IMR-90 (cell line): ENCODE results near the gene SVEP1. TPM values are rescaled to one million over a fixed set of nuclear protein-coding genes. Genes with fewer than 3 reads are reported as not detected.

Experiments
- ATAC-seq: fragments of 200-7000 bp; cut with Tn5 transposase; 2 replicates; pipeline ENCODE4 v1.9.1; 2020; ENCODE audit warnings: low read depth, mild to moderate bottlenecking, moderate library complexity
- BruUV-seq: library from RNA; stranded (reverse); fragments of 400-500 nt; replicated peaks from 2 replicates; lab custom pipeline; 2021; lab: Mats Ljungman, UMichigan
- CTCF ChIA-PET: fragments of 300-600 bp; formaldehyde crosslinking; extraction: SDS; loops from one replicate; lab custom pipeline; 2021; ENCODE audit warnings: antibody characterized with exemption; lab: Yijun Ruan, JAX
- POLR2A ChIA-PET: fragments of 300-600 bp; sonication (Branson Sonifier 250); formaldehyde crosslinking; loops from one replicate; lab custom pipeline; 2022; ENCODE audit warnings: antibody characterized with exemption; ENCODE audit not compliant: unreplicated experiment; lab: Charles Lee
- DNase-seq: peaks from one replicate; pipeline ENCODE4 v3.0.0; 2013
- H2AFZ ChIP-seq: replicated peaks from 2 replicates; pipeline ENCODE3; 2013; ENCODE audit warnings: low read length, mild to moderate bottlenecking; ENCODE audit not compliant: poor library complexity
- H2AK5ac ChIP-seq: 2 replicates; pipeline ENCODE4 v1.6.1; 2013; ENCODE audit warnings: low read depth, low read length, inconsistent platforms
- H2AK9ac ChIP-seq: replicated peaks from 2 replicates; pipeline ENCODE3; 2013; ENCODE audit warnings: mild to moderate bottlenecking, low read depth, low read length, moderate library complexity; ENCODE audit not compliant: poor library complexity
- H2BK120ac ChIP-seq: 2 replicates; pipeline ENCODE4 v1.6.1; 2013; ENCODE audit warnings: low read depth, low read length, inconsistent platforms
- H2BK15ac ChIP-seq: 3 replicates; pipeline ENCODE4 v1.6.1; 2013; ENCODE audit warnings: low read depth, low read length, inconsistent platforms
- H2BK20ac ChIP-seq: 2 replicates; pipeline ENCODE4 v1.6.1; 2013; ENCODE audit warnings: low read depth, mild to moderate bottlenecking, inconsistent platforms, low read length, moderate library complexity
- H2BK5ac ChIP-seq: 2 replicates; pipeline ENCODE4 v1.6.1; 2013; ENCODE audit warnings: mild to moderate bottlenecking, low read depth, low read length, inconsistent platforms; ENCODE audit not compliant: poor library complexity, severe bottlenecking
- H3K14ac ChIP-seq: replicated peaks from 2 replicates; pipeline ENCODE4 v1.6.1; 2013; ENCODE audit warnings: low read depth, low read length, inconsistent platforms
- H3K18ac ChIP-seq: 2 replicates; pipeline ENCODE4 v1.6.1; 2013; ENCODE audit warnings: low read depth, low read length, control low read depth
- H3K23ac ChIP-seq: 2 replicates; pipeline ENCODE4 v1.6.1; 2013; ENCODE audit warnings: low read depth, low read length, inconsistent platforms
- H3K27ac ChIP-seq: 2 replicates; pipeline ENCODE4 v1.5.1; 2013; ENCODE audit warnings: mild to moderate bottlenecking, control low read depth, low read length; ENCODE audit not compliant: insufficient read depth
- H3K27me3 ChIP-seq: 2 replicates; pipeline ENCODE4 v1.6.1; 2013; ENCODE audit warnings: low read length; ENCODE audit not compliant: control insufficient read depth, insufficient read depth
- H3K36me3 ChIP-seq: 2 replicates; pipeline ENCODE4 v1.6.1; 2013; ENCODE audit warnings: low read length, mixed read lengths; ENCODE audit not compliant: control insufficient read depth, insufficient read depth
- H3K4ac ChIP-seq: 2 replicates; pipeline ENCODE4 v1.6.1; 2013; ENCODE audit warnings: low read depth, low read length, inconsistent platforms
- H3K4me1 ChIP-seq: 2 replicates; pipeline ENCODE4 v1.6.1; 2013; ENCODE audit warnings: low read length, mixed read lengths; ENCODE audit not compliant: control insufficient read depth, insufficient read depth
- H3K4me2 ChIP-seq: 2 replicates; pipeline ENCODE4 v1.6.1; 2013; ENCODE audit warnings: low read depth, mild to moderate bottlenecking, control low read depth, low read length, moderate library complexity
- H3K4me3 ChIP-seq: 2 replicates; pipeline ENCODE4 v1.5.1; 2013; ENCODE audit warnings: low read depth, mild to moderate bottlenecking, control low read depth, low read length, moderate library complexity; ENCODE audit not compliant: insufficient read depth
- H3K56ac ChIP-seq: 2 replicates; pipeline ENCODE4 v1.6.1; 2013; ENCODE audit warnings: low read length, inconsistent platforms; ENCODE audit not compliant: insufficient read depth; ENCODE audit errors: extremely low read depth
- H3K79me1 ChIP-seq, 2 experiments: 2 replicates each; pipeline ENCODE4 v1.6.1; 2013; ENCODE audit warnings: low read length in 2 of 2, inconsistent platforms in 1 of 2, low read depth in 1 of 2
- H3K9ac ChIP-seq: 2 replicates; pipeline ENCODE4 v1.6.1; 2013; ENCODE audit warnings: low read depth, low read length, control low read depth
- H3K9me1 ChIP-seq: 2 replicates; pipeline ENCODE4 v1.6.1; 2013; ENCODE audit warnings: low read length, inconsistent platforms; ENCODE audit not compliant: insufficient read depth
- H3K9me3 ChIP-seq: 2 replicates; pipeline ENCODE4 v1.6.1; 2013; ENCODE audit warnings: low read length; ENCODE audit not compliant: control insufficient read depth, insufficient read depth
- H4K20me1 ChIP-seq: 2 replicates; pipeline ENCODE4 v1.6.1; 2013; ENCODE audit warnings: low read length, inconsistent platforms; ENCODE audit not compliant: insufficient read depth
- H4K5ac ChIP-seq: 2 replicates; pipeline ENCODE4 v1.6.1; 2013; ENCODE audit warnings: mild to moderate bottlenecking, low read depth, low read length, control low read depth
- H4K8ac ChIP-seq, 2 experiments: 2 replicates each; pipeline ENCODE4 v1.6.1; 2013; ENCODE audit warnings: low read depth in 2 of 2, low read length in 2 of 2, control low read depth in 1 of 2, inconsistent platforms in 1 of 2
- H4K91ac ChIP-seq: 2 replicates; pipeline ENCODE4 v1.6.1; 2013; ENCODE audit warnings: low read depth, low read length, inconsistent platforms; ENCODE audit not compliant: insufficient read depth
- CEBPB ChIP-seq: IDR thresholded peaks from 2 replicates; pipeline ENCODE4 v1.6.1; 2012; ENCODE audit warnings: low read depth, low read length, improper control_type of control experiment
- CHD1 ChIP-seq: IDR thresholded peaks from 2 replicates; pipeline ENCODE4 v1.6.1; 2012; ENCODE audit warnings: low read depth, low read length, improper control_type of control experiment
- CTCF ChIP-seq: conservative IDR thresholded peaks from 2 replicates; pipeline ENCODE4 v1.5.1; 2012; ENCODE audit warnings: mild to moderate bottlenecking, low read depth, low read length, improper control_type of control experiment
- ELK1 ChIP-seq: fragments of 150-350 bp; IDR thresholded peaks from 2 replicates; pipeline ENCODE4 v1.6.1; 2016; ENCODE audit warnings: low read depth, mild to moderate bottlenecking, low read length, moderate library complexity, borderline replicate concordance
- FOS ChIP-seq: fragments of 150-350 bp; IDR thresholded peaks from 2 replicates; pipeline ENCODE4 v1.6.1; 2016; ENCODE audit warnings: low read depth, low read length
- MAFK ChIP-seq: IDR thresholded peaks from 2 replicates; pipeline ENCODE4 v1.6.1; 2012; ENCODE audit warnings: low read depth, low read length, improper control_type of control experiment
- MAZ ChIP-seq: IDR thresholded peaks from 2 replicates; pipeline ENCODE4 v1.6.1; 2012; ENCODE audit warnings: low read depth, mild to moderate bottlenecking, low read length, improper control_type of control experiment, moderate library complexity, borderline replicate concordance
- MXI1 ChIP-seq: IDR thresholded peaks from 2 replicates; pipeline ENCODE4 v1.6.1; 2012; ENCODE audit warnings: low read depth, mild to moderate bottlenecking, low read length, moderate library complexity, borderline replicate concordance
- NFE2L2 ChIP-seq: fragments of 150-350 bp; IDR thresholded peaks from 2 replicates; pipeline ENCODE4 v1.6.1; 2016; ENCODE audit warnings: low read depth, mild to moderate bottlenecking, low read length
- POLR2A ChIP-seq: IDR thresholded peaks from 2 replicates; pipeline ENCODE4 v1.6.1; 2012; ENCODE audit warnings: mild to moderate bottlenecking, low read depth, low read length
- RAD21 ChIP-seq: IDR thresholded peaks from 2 replicates; pipeline ENCODE4 v1.6.1; 2012; ENCODE audit warnings: low read length, improper control_type of control experiment
- RCOR1 ChIP-seq: IDR thresholded peaks from 2 replicates; pipeline ENCODE4 v1.6.1; 2012; ENCODE audit warnings: mild to moderate bottlenecking, low read length, improper control_type of control experiment; ENCODE audit not compliant: insufficient replicate concordance
- RFX5 ChIP-seq: IDR thresholded peaks from 2 replicates; pipeline ENCODE4 v1.8.0; 2012; ENCODE audit warnings: low read depth, mild to moderate bottlenecking, low read length, moderate library complexity
- SMC3 ChIP-seq: fragments of 150-350 bp; IDR thresholded peaks from 2 replicates; pipeline ENCODE4 v1.6.1; 2016; ENCODE audit warnings: low read depth, mild to moderate bottlenecking, antibody characterized with exemption, low read length, moderate library complexity
- USF2 ChIP-seq: fragments of 150-350 bp; IDR thresholded peaks from 2 replicates; pipeline ENCODE4 v1.6.1; 2017; ENCODE audit warnings: mild to moderate bottlenecking, antibody characterized with exemption, low read length, low read depth
- WGBS, 2 experiments: methylation state at CpG; one replicate each; pipeline versions ENCODE4 v1.1.5 to v1.1.7; 2013; ENCODE audit warnings: missing lambda C conversion rate in 2 of 2; ENCODE audit not compliant: insufficient read length in 1 of 2; ENCODE audit errors: extremely low coverage in 2 of 2; 5-methylcytosine and 5-hydroxymethylcytosine counted together
- dilution Hi-C: fragments of 300-500 bp; cut with HindIII; formaldehyde crosslinking; loops from one replicate; pipeline ENCODE4 v1.14.3; 2018; ENCODE audit warnings: low sequenced_read_pairs; ENCODE audit not compliant: unreplicated experiment
- in situ Hi-C: fragments of 300-500 bp; cut with MboI; formaldehyde crosslinking; loops from 3 replicates; pipeline ENCODE4 v1.14.3; 2019; ENCODE audit warnings: low sequenced_read_pairs, inconsistent platforms, mixed read lengths
- intact Hi-C: fragments of 100-400 bp; cut with micrococcal nuclease; formaldehyde crosslinking; loops from 2 replicates; pipeline ENCODE4 v1.10.0; 2022
- polyA plus RNA-seq, 3 experiments: library from polyadenylated mRNA; depleted of rRNA; stranded (reverse); fragments of >200 nt; gene quantifications; 2 replicates each; pipeline ENCODE4 v1.2.3, GENCODE V29; 2012; ENCODE audit warnings: low replicate concordance in 1 of 3
- total RNA-seq: library from RNA; depleted of rRNA; stranded (reverse); fragments of >200 nt; gene quantifications from 2 replicates; pipeline ENCODE4 v1.2.3, GENCODE V29; 2012

Gene SVEP1
- total and polyA plus RNA-seq, 2 of the 4 experiments (the other 2 are of a cell fraction): 4.8 to 16.7 TPM

GRCh38 chr9:110408598-110408997 is 170.9 kb downstream of the SVEP1 start:
- Histone ChIP-seq H3K4me1 (no peaks in the 10 kb centered on the region), H4K8ac (no peak overlapping the region), H2BK120ac (no peak overlapping the region), H3K14ac (no peak overlapping the region), H3K23ac (no peak overlapping the region), H2AFZ (no peak overlapping the region), H2AK9ac (no peak overlapping the region), H4K5ac (no peak overlapping the region), H3K36me3 (peaks cover 34% of the 10 kb centered on the region), H4K91ac (no peak overlapping the region), H3K9me3 (no peaks in the 10 kb centered on the region), H2BK20ac (no peak overlapping the region), H3K9ac (no peak overlapping the region), H3K79me1 (no peaks in the 10 kb centered on the region), H2BK15ac (no peak overlapping the region), H2BK5ac (no peak overlapping the region), H3K18ac (no peak overlapping the region), H3K4me2 (no peak overlapping the region), H3K9me1 (no peaks in the 10 kb centered on the region), H3K4ac (no peak overlapping the region), H3K27ac (no peak overlapping the region), H2AK5ac (no peak overlapping the region), H4K20me1 (no peaks in the 10 kb centered on the region), H3K56ac (no peak overlapping the region), H3K4me3 (no peak overlapping the region), H3K27me3 (no peaks in the 10 kb centered on the region)
- TF ChIP-seq CHD1: no peak
- TF ChIP-seq ELK1: no peak
- TF ChIP-seq CTCF: no peak
- TF ChIP-seq NFE2L2: no peak
- TF ChIP-seq SMC3: no peak
- TF ChIP-seq RCOR1: no peak
- no peak for TF ChIP-seq RAD21
- TF ChIP-seq RFX5: no peak
- no peak for TF ChIP-seq USF2
- no peak for TF ChIP-seq CEBPB
- no peak for TF ChIP-seq MAFK
- no peak for TF ChIP-seq FOS
- no peak for TF ChIP-seq MAZ
- TF ChIP-seq POLR2A: no peak
- no peak for TF ChIP-seq MXI1
- intact Hi-C loops (no loop called here), dilution Hi-C loops (no loop called here), in situ Hi-C loops (no loop called here)
- ATAC-seq (no peak; the same call in 1 of the 2 replicates), DNase-seq (no peak)
- ChIA-PET CTCF (interaction anchor here (0.8 kb wide), 1 partner anchor 20 kb away, joined by 3 read pairs; no protein-coding TSS in a partner anchor), POLR2A (no interaction called here)
- BruUV-seq: no TSS peak
- no CpG with 5 or more reads among the region's 7 CpGs for WGBS, 2 experiments
